Neural progenitor cell (in vitro differentiated cells): Measurements from ENCODE around the gene PAM. TPM values are rescaled to one million over a fixed set of nuclear protein-coding genes. Genes with fewer than 3 reads are reported as not detected.

Source experiments
- DNase-seq: peaks from one replicate; pipeline ENCODE4 v3.0.0-alpha.2; 2016; ENCODE audit warnings: low spot score
- H2AFZ ChIP-seq: fragments of 200-600 bp; sonication (generic); replicated peaks from 2 replicates; pipeline ENCODE4 v1.6.1; 2016; ENCODE audit warnings: antibody characterized with exemption
- H3F3A ChIP-seq: fragments of 200-600 bp; sonication (generic); 2 replicates; pipeline ENCODE4 v1.6.1; 2016; ENCODE audit warnings: antibody characterized with exemption, low read depth
- H3K27ac ChIP-seq: fragments of 200-600 bp; sonication (generic); 2 replicates; pipeline ENCODE4 v1.5.1; 2016; ENCODE audit warnings: mild to moderate bottlenecking
- H3K27me3 ChIP-seq: fragments of 200-600 bp; sonication (generic); 2 replicates; pipeline ENCODE4 v1.6.1; 2016; ENCODE audit warnings: mild to moderate bottlenecking, moderate library complexity
- H3K36me3 ChIP-seq: fragments of 200-600 bp; sonication (generic); 2 replicates; pipeline ENCODE4 v1.5.1; 2016
- H3K4me1 ChIP-seq: fragments of 200-600 bp; sonication (generic); 2 replicates; pipeline ENCODE4 v1.6.1; 2016; ENCODE audit warnings: mixed run types
- H3K4me2 ChIP-seq: fragments of 200-600 bp; sonication (generic); 2 replicates; pipeline ENCODE4 v1.6.1; 2016
- H3K4me3 ChIP-seq: fragments of 200-600 bp; sonication (generic); 2 replicates; pipeline ENCODE4 v1.5.1; 2016
- H3K79me2 ChIP-seq: fragments of 200-600 bp; sonication (generic); 2 replicates; pipeline ENCODE4 v1.6.1; 2016; ENCODE audit warnings: low read depth
- H3K9ac ChIP-seq: fragments of 200-600 bp; sonication (generic); 2 replicates; pipeline ENCODE4 v1.6.1; 2016
- H3K9me3 ChIP-seq: fragments of 200-600 bp; sonication (generic); 2 replicates; pipeline ENCODE4 v1.5.1; 2016; ENCODE audit warnings: low read depth
- H4K20me1 ChIP-seq: fragments of 200-600 bp; sonication (generic); 2 replicates; pipeline ENCODE4 v1.6.1; 2016; ENCODE audit warnings: low read depth
- H3K27ac Mint-ChIP-seq: 3 replicates; pipeline ENCODE4 v1.8.0; 2021; ENCODE audit warnings: mixed read lengths
- H3K27me3 Mint-ChIP-seq: 2 replicates; pipeline ENCODE4 v1.8.0; 2022; ENCODE audit warnings: low read depth, mild to moderate bottlenecking, inconsistent platforms, moderate library complexity, mixed read lengths; ENCODE audit not compliant: insufficient read depth
- H3K36me3 Mint-ChIP-seq: 3 replicates; pipeline ENCODE4 v1.8.0; 2021; ENCODE audit warnings: mixed read lengths
- H3K4me1 Mint-ChIP-seq: 3 replicates; pipeline ENCODE4 v1.8.0; 2021; ENCODE audit warnings: mixed read lengths
- H3K4me3 Mint-ChIP-seq: 3 replicates; pipeline ENCODE4 v1.8.0; 2021; ENCODE audit warnings: mild to moderate bottlenecking, moderate library complexity, mixed read lengths
- H3K9me3 Mint-ChIP-seq: 3 replicates; pipeline ENCODE4 v1.8.0; 2020; ENCODE audit warnings: mixed read lengths
- CTCF ChIP-seq: fragments of 200-600 bp; sonication (generic); IDR thresholded peaks from 2 replicates; pipeline ENCODE4 v1.5.1; 2017; ENCODE audit warnings: antibody characterized with exemption, mild to moderate bottlenecking
- EZH2 ChIP-seq: fragments of 200-600 bp; sonication (generic); IDR thresholded peaks from 2 replicates; pipeline ENCODE4 v1.6.1; 2017; ENCODE audit warnings: antibody characterized with exemption, mild to moderate bottlenecking, moderate library complexity
- EZH2phosphoT487 ChIP-seq: fragments of 200-600 bp; sonication (generic); IDR thresholded peaks from 2 replicates; pipeline ENCODE4 v1.6.1; 2017; ENCODE audit warnings: antibody characterized with exemption
- total RNA-seq: library from RNA; depleted of rRNA; stranded (reverse); fragments of >200 nt; gene quantifications from 2 replicates; pipeline ENCODE4 v1.2.3, GENCODE V29; 2015; ENCODE audit warnings: low replicate concordance

The PAM gene
- total RNA-seq, 1 donor from 2014 or later: 246 TPM

- Histone ChIP-seq H3K27me3 (peaks cover 7% of the 10 kb centered on the region), H3K9me3 (no peaks in the 10 kb centered on the region), H4K20me1 (no peaks in the 10 kb centered on the region), H3K9ac (no peak overlapping the region), H3F3A (peaks cover 5% of the 10 kb centered on the region), H2AFZ (no peak overlapping the region), H3K4me1 (peaks cover 38% of the 10 kb centered on the region), H3K36me3 (no peaks in the 10 kb centered on the region), H3K79me2 (peaks cover 47% of the 10 kb centered on the region), H3K27ac (no peak overlapping the region), H3K4me3 (no peak overlapping the region), H3K4me2 (no peak overlapping the region)
- Mint-ChIP-seq H3K36me3 (peaks cover 8% of the 10 kb centered on the region), H3K9me3 (peaks cover 4% of the 10 kb centered on the region), H3K4me1 (peaks cover 73% of the 10 kb centered on the region), H3K4me3 (no peak overlapping the region), H3K27me3 (peaks cover 8% of the 10 kb centered on the region), H3K27ac (peak overlapping the region; percentile 0)
- DNase-seq: no peak
- no peak for TF ChIP-seq EZH2phosphoT487
- no peak for TF ChIP-seq CTCF
- TF ChIP-seq EZH2: no peak
These were observed 4.2 kb downstream of the PAM start for GRCh38 chr5:102759289-102759688.

- no peaks in the 10 kb centered on the region for H4K20me1 ChIP-seq
- H3K9me3 ChIP-seq: no peaks in the 10 kb centered on the region
- peaks cover 12% of the 10 kb centered on the region for H3K36me3 Mint-ChIP-seq
- no peak overlapping the region for H2AFZ ChIP-seq
- TF ChIP-seq EZH2 (no peak), EZH2phosphoT487 (no peak), CTCF (no peak)
- no peaks in the 10 kb centered on the region for H3K36me3 ChIP-seq
- H3K4me3 ChIP-seq: no peak overlapping the region
- no peak overlapping the region for H3K9ac ChIP-seq
- H3K27me3 ChIP-seq: peaks cover 5% of the 10 kb centered on the region
- H3K27ac Mint-ChIP-seq: no peak overlapping the region
- H3K27ac ChIP-seq: no peak overlapping the region
- peaks cover 34% of the 10 kb centered on the region for H3K4me1 ChIP-seq
- no peak overlapping the region for H3K4me2 ChIP-seq
- H3K4me3 Mint-ChIP-seq: no peak overlapping the region
- H3K4me1 Mint-ChIP-seq: peaks cover 71% of the 10 kb centered on the region
- peaks cover 6% of the 10 kb centered on the region for H3K27me3 Mint-ChIP-seq
- H3K9me3 Mint-ChIP-seq: peaks cover 4% of the 10 kb centered on the region
- H3F3A ChIP-seq: peaks cover 5% of the 10 kb centered on the region
- peaks cover 47% of the 10 kb centered on the region for H3K79me2 ChIP-seq
- no peak for DNase-seq
These were observed 4.6 kb downstream of the PAM start for GRCh38 chr5:102759700-102760099.

DNA sequence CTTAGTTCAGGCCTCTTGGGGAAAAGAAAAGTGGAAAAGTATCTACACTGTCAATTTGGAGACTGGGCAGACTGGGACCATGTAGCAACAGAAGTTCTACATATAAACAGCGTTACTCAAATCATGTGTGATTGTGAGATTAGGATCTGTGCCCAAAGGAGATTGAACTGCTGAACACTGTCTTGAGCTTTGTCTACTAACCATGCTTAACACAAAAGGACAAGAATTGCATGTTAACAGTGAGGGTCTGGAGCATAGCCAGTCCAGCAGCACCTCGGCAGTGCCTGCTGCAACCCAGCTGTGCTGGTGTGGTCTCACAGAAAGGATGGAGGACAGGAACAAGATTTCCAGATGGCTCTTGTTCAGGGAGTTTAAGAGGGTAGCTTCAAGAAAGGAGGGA is 5.7 kb downstream of the PAM start:
- Histone ChIP-seq H3F3A (peaks cover 2% of the 10 kb centered on the region), H2AFZ (no peak overlapping the region), H3K4me1 (peaks cover 31% of the 10 kb centered on the region), H3K9me3 (no peaks in the 10 kb centered on the region), H3K79me2 (peaks cover 42% of the 10 kb centered on the region), H3K27ac (no peak overlapping the region), H3K36me3 (no peaks in the 10 kb centered on the region), H3K4me2 (no peak overlapping the region), H4K20me1 (no peaks in the 10 kb centered on the region), H3K27me3 (peaks cover 5% of the 10 kb centered on the region), H3K9ac (no peak overlapping the region), H3K4me3 (no peak overlapping the region)
- H3K36me3 Mint-ChIP-seq: peaks cover 22% of the 10 kb centered on the region
- DNase-seq: peak; percentile 31
- peak overlapping the region; percentile 13 for H3K4me3 Mint-ChIP-seq
- TF ChIP-seq EZH2: no peak
- TF ChIP-seq EZH2phosphoT487: no peak
- peak overlapping the region; percentile 86 for H3K27ac Mint-ChIP-seq
- H3K9me3 Mint-ChIP-seq: peaks cover 4% of the 10 kb centered on the region
- H3K27me3 Mint-ChIP-seq: peaks cover 4% of the 10 kb centered on the region
- H3K4me1 Mint-ChIP-seq: peaks cover 74% of the 10 kb centered on the region

DNA sequence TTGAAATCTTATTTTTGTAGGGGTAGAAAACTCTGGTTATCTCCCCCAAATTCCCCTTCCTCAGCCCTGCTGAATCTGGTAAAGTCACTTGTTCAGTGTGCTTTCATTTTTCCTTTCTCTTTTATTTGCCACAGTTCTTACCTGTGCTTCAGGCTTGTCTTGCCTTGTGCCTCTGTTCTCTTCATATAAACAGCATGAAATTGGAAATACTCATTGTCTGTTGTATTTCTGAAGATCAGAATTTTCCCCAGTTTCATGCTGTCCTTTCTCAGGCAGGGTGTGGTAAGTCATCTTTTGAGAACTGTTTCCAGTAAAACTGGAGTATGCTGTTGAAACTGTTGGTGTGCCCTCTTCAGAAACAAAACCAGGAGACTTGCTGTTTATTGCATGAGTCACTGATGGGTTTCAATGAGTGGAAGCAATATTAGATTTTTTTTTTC is 7.0 kb downstream of the PAM start:
- H3K4me2 ChIP-seq: no peak overlapping the region
- H3K9me3 Mint-ChIP-seq: peaks cover 4% of the 10 kb centered on the region

More for the DNA sequence above, 7.0 kb downstream of the PAM start:
- Mint-ChIP-seq H3K27me3 (no peaks in the 10 kb centered on the region), H3K4me3 (peak overlapping the region; percentile 3), H3K36me3 (peaks cover 22% of the 10 kb centered on the region), H3K4me1 (peaks cover 75% of the 10 kb centered on the region), H3K27ac (peak overlapping the region; percentile 68)
- H3K36me3 ChIP-seq: no peaks in the 10 kb centered on the region
- no peaks in the 10 kb centered on the region for H3K9me3 ChIP-seq
- no peak overlapping the region for H3K27ac ChIP-seq
- H3K4me1 ChIP-seq: peaks cover 32% of the 10 kb centered on the region
- TF ChIP-seq EZH2phosphoT487 (no peak), EZH2 (no peak), CTCF (no peak)
- no peaks in the 10 kb centered on the region for H3F3A ChIP-seq
- H3K4me3 ChIP-seq: no peak overlapping the region
- no peak for DNase-seq
- no peaks in the 10 kb centered on the region for H3K27me3 ChIP-seq
- no peak overlapping the region for H3K9ac ChIP-seq
- H3K79me2 ChIP-seq: peaks cover 30% of the 10 kb centered on the region
- no peak overlapping the region for H2AFZ ChIP-seq
- no peaks in the 10 kb centered on the region for H4K20me1 ChIP-seq
